Brain microvascular endothelial cell (primary cell): Measurements from ENCODE around the gene LRRC56.

Experiments
- DNase-seq: peaks from one replicate; pipeline ENCODE4 v3.0.0-alpha.2; 2020
- H3K27ac ChIP-seq: fragments of 250-450 bp; sonication (Bioruptor Pico); 2 replicates; pipeline ENCODE4 v1.5.1; 2020; ENCODE audit warnings: mild to moderate bottlenecking, moderate library complexity
- H3K27me3 ChIP-seq: fragments of 250-450 bp; sonication (Bioruptor Pico); replicated peaks from 2 replicates; pipeline ENCODE4 v1.5.1; 2020; ENCODE audit warnings: mild to moderate bottlenecking
- H3K36me3 ChIP-seq: fragments of 250-450 bp; sonication (Bioruptor Pico); replicated peaks from 2 replicates; pipeline ENCODE4 v1.5.1; 2020; ENCODE audit warnings: mild to moderate bottlenecking
- H3K4me3 ChIP-seq: 2 replicates; pipeline ENCODE4 v1.5.1; 2011; ENCODE audit warnings: low read depth, mild to moderate bottlenecking, control low read depth, low read length, moderate library complexity
- in situ Hi-C: cut with HindIII; loops from 2 replicates; pipeline ENCODE4 v1.10.0; 2017; ENCODE audit warnings: low sequenced_read_pairs, low pct_ligation_motif_present
- TF ChIP-seq, protein P1 (sequence below): IDR thresholded peaks from 2 replicates; pipeline ENCODE4 v1.5.1; 2011; ENCODE audit warnings: low read depth, mild to moderate bottlenecking, moderate library complexity, low read length, control low read depth, inconsistent platforms; ENCODE audit errors: missing control alignments

LRRC56 gene

DNA sequence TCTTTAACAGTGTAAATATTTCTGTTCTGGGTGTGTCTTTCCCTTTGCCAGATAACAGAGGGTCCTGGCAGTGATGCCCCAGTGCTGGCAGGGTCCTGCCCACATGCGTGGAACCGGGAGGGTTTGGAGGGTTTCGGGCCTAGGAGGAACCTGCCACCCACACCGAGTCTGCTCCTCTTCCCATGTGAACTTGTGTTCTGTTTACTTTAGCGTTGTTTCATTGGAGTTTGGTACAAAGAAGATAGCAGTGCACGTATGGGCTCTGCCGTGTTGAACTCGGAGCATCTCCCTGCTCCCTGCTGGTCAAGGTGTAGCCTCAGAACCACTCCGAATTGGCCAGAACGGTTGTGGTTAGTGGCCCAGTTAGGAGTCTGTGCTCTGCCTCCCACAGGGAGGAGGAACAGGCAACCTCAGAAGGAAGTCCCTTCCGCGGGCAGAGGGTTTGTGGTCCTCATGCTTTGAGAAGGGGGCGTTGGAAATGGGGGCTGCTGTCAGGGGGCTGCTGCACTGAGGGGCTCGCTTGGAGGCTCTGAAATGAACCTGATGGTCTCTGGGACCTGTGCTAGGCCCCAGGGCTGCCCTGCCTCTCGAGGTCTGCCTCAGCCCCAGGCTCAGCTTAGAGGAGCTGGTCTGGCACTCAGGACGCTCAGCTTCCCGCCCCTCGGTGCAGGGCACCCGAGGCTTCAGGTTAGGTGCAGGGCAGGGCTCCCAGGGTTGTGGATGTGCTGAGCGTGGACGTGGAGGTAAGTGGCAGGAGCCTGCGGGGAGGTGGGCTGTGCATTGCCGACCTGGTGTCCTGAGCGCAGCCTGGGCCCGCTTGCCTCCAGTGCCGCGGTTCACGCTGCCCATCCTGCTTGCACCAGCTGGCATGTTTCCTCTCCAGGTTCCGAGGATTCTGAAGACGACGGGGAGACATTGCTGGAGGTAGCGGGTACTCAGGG is 49.3 kb downstream of the LRRC56 start:
- H3K36me3 ChIP-seq: peaks cover 55% of the 10 kb centered on the region
- DNase-seq: no peak
- no peak overlapping the region for H3K4me3 ChIP-seq
- in situ Hi-C loops: no loop called here
- H3K27me3 ChIP-seq: no peaks in the 10 kb centered on the region
- TF ChIP-seq, protein P1, sequence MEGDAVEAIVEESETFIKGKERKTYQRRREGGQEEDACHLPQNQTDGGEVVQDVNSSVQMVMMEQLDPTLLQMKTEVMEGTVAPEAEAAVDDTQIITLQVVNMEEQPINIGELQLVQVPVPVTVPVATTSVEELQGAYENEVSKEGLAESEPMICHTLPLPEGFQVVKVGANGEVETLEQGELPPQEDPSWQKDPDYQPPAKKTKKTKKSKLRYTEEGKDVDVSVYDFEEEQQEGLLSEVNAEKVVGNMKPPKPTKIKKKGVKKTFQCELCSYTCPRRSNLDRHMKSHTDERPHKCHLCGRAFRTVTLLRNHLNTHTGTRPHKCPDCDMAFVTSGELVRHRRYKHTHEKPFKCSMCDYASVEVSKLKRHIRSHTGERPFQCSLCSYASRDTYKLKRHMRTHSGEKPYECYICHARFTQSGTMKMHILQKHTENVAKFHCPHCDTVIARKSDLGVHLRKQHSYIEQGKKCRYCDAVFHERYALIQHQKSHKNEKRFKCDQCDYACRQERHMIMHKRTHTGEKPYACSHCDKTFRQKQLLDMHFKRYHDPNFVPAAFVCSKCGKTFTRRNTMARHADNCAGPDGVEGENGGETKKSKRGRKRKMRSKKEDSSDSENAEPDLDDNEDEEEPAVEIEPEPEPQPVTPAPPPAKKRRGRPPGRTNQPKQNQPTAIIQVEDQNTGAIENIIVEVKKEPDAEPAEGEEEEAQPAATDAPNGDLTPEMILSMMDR: no peak
- H3K27ac ChIP-seq: no peak overlapping the region

DNA sequence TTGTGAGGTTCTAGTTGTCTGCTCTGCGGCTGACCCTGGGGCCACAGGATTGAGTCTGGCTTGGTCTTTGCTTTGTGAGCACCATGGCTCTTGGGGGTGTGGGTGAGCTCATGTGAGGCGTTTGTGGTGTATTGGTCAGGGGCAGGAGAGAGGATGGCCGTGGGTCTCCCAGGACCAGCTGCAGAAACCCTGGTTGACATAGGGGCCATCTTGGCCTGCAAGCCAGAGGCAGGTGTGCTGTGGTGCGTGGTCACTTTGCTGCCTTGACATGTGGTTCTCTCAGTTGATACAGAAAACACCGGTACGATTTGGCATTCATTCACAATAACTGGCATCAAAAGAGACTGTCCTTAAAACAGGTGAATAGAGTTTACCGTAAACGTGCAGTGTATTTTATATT is 50.2 kb downstream of the LRRC56 start:
- TF ChIP-seq, protein P1: no peak
- peaks cover 52% of the 10 kb centered on the region for H3K36me3 ChIP-seq
- in situ Hi-C loops: no loop called here
- DNase-seq: no peak
- H3K27me3 ChIP-seq: no peaks in the 10 kb centered on the region
- H3K27ac ChIP-seq: peak overlapping the region; percentile 82
- no peak overlapping the region for H3K4me3 ChIP-seq

DNA sequence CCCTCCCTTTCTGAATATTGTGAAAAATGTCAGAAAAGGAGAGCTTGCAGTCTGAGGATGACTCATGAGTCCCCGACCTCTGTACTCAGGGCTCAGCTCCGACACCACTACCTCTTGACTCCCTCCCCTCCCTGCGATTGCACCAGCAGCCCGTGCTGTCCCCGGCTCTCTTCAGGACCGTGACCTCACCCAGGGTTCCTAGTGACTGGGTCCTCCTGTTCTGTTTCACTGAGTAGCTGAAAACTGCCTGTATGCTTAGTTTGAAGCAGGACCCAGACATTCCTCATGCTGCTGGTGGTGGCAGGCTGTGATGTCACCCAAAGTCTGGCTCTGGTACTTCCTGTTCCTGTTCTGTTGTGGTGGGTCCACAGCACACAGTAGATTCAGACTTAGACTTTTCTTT is 50.7 kb downstream of the LRRC56 start:
- in situ Hi-C loops: no loop called here

DNA sequence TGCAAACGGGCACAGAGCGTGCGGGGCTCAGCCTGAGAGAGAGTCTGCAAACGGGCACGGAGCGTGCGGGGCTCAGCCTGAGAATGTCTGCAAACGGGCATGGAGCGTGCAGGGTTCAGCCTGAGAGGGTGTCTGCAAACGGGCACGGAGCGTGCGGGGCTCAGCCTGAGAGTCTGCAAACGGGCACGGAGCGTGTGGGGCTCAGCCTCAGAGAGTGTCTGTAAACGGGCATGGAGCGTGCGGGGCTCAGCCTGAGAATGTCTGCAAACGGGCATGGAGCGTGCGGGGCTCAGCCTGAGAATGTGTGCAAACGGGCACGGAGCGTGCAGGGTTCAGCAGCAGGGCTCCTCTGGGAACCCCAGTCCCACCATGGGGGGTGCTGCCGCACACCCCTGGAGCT is 52.5 kb downstream of the LRRC56 start:
- Histone ChIP-seq H3K27me3 (no peaks in the 10 kb centered on the region), H3K4me3 (no peak overlapping the region), H3K27ac (no peak overlapping the region), H3K36me3 (peaks cover 59% of the 10 kb centered on the region)
- no peak for DNase-seq
- in situ Hi-C loops: no loop called here
- TF ChIP-seq, protein P1: no peak

More for the DNA sequence above, 50.7 kb downstream of the LRRC56 start:
- Histone ChIP-seq H3K4me3 (no peak overlapping the region), H3K27ac (peak overlapping the region; percentile 82), H3K36me3 (peaks cover 52% of the 10 kb centered on the region), H3K27me3 (no peaks in the 10 kb centered on the region)
- TF ChIP-seq, protein P1: no peak
- DNase-seq: peak; percentile 82

DNA sequence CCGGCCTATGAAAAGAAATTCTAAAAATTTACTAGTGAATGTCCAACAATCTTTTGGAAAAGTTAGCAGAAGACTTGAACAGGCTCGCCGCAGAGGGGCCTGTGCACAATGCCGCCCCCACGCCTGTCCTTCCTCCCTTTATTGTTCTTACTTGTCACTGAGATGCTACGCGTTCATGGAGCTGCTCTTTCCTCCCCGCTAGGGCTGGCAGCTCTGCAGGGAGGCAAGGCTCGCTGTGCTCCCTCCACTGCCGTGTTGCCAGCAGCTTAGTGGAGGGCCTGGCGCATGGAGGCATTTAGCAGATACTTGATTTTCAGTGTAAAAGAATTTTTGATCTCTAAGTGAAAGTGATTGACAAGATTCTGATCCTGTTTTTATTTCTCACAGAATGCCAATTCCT is 53.7 kb downstream of the LRRC56 start:
- in situ Hi-C loops: no loop called here
- Histone ChIP-seq H3K4me3 (no peak overlapping the region), H3K36me3 (peaks cover 62% of the 10 kb centered on the region), H3K27me3 (no peaks in the 10 kb centered on the region), H3K27ac (no peak overlapping the region)
- no peak for DNase-seq
- TF ChIP-seq, protein P1: no peak
